ENCODE measurements around the gene ADAM17.
"Not testable (repeated sequence)": the region's sequence is repeated elsewhere in the genome, so short reads cannot be mapped to it uniquely, and the experiment has no call there.

Gene ADAM17

DNA sequence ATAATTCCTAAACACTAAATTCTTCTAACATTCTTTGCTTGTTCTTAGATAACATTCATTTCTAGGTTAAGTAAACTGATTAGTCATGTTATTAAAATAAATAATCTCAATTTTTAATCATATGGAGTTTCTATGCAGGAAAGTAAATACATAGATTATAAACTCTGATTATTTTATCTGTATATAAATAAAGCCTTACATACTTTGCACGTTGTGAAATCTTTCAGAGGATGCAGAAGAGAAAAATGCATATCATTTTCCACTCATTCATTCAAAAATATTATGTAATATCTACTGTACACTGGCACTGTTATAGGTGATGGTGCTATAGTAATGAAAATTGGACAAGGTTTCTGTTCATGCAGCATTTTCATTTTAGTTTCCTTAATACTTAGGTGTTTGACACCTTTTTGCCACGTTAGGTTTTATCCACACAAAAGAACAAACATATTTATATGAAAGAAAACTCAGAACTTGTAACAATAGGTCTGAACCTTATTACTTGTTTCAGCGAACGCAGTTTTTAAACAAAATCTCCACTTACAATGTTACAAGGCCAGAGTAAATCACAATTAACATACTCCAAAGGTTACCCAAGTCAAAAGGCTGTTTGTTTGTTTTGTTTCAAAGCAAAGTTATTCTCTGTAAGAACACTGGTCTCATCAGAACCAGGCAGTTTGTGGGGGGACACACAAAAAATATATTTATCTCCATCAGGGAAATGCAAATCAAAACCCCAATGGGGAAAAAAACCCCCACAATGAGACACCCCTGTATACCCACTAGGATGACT, 27.4 kb downstream of the ADAM17 start:
- no peaks in the 10 kb centered on the region for H3K9me3 ChIP-seq (ENCODE audit: control insufficient read depth in 1 of 2, low read length in 2 of 2)
- no peak overlapping the region for H3K4me3 ChIP-seq (ENCODE audit: low read depth in 1 of 2, low read length in 2 of 2)
- peaks cover 0 to 5% of the 10 kb centered on the region in 2 donors for H3K4me1 ChIP-seq (ENCODE audit: control insufficient read depth in 1 of 2, insufficient read depth in 2 of 2, low read length in 2 of 2)
- peaks cover 2 to 26% of the 10 kb centered on the region in 2 donors for H3K36me3 ChIP-seq (ENCODE audit: control insufficient read depth in 1 of 2, insufficient read depth in 2 of 2, low read length in 2 of 2)
- no peaks in the 10 kb centered on the region for H3K27me3 ChIP-seq (ENCODE audit: control insufficient read depth in 1 of 2, insufficient read depth in 2 of 2, low read length in 2 of 2)
- H3K27ac ChIP-seq (ENCODE audit: low read depth, low read length): no peak overlapping the region
- no peak overlapping the region for H3K9ac ChIP-seq (ENCODE audit: low read depth in 1 of 2, low read length in 2 of 2)

DNA sequence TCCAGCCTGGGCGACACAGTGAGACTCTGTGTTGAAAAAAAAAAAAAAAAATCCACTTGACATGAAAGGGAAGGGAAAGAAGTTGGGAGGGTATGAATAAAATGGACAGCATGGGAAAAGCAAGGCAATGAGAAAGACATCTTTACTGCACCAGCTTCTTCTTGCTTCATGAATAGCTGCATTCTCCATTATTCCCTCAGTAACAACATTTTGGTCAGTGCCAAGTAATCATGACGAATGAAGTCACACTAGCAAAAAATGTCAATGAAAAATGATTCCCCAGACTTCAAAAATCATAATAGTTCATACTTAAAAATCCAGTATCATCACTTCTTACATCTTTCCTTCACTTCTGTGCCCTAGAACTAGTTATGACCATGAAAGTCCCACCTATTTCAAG, 30.4 kb downstream of the ADAM17 start:
- Histone ChIP-seq H3K4me1 (ENCODE audit: control insufficient read depth in 1 of 2, insufficient read depth in 2 of 2, low read length in 2 of 2) (no peaks in the 10 kb centered on the region), H3K36me3 (ENCODE audit: control insufficient read depth in 1 of 2, insufficient read depth in 2 of 2, low read length in 2 of 2) (peaks cover 15 to 42% of the 10 kb centered on the region in 2 donors), H3K9me3 (ENCODE audit: control insufficient read depth in 1 of 2, low read length in 2 of 2) (no peaks in the 10 kb centered on the region), H3K27ac (ENCODE audit: low read depth, low read length) (no peak overlapping the region), H3K4me3 (ENCODE audit: low read depth in 1 of 2, low read length in 2 of 2) (no peak overlapping the region), H3K27me3 (ENCODE audit: control insufficient read depth in 1 of 2, insufficient read depth in 2 of 2, low read length in 2 of 2) (no peaks in the 10 kb centered on the region), H3K9ac (ENCODE audit: low read depth in 1 of 2, low read length in 2 of 2) (no peak overlapping the region)

DNA sequence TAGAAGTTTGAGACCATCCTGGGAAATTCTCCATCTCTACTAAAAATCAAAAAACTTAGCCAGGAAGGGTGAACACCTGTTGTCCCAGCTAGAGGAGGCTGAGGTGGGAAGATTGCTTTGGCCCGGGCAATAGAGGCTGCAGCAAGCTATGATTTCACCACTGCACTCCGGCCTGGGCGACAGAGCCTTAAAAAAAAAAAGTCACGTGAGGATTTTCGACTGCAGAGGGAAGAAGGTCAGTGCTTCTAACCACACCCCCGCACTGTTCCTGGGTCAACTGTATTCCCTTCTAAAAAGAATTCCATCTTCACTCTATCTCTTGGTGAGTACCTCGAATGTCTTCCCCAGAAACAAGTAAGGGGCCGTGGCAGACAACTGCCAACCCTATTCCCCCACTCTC, 31.3 kb downstream of the ADAM17 start:
- Histone ChIP-seq H3K9ac (ENCODE audit: low read depth in 1 of 2, low read length in 2 of 2) (no peak overlapping the region), H3K36me3 (ENCODE audit: control insufficient read depth in 1 of 2, insufficient read depth in 2 of 2, low read length in 2 of 2) (peaks cover 25 to 52% of the 10 kb centered on the region in 2 donors), H3K4me1 (ENCODE audit: control insufficient read depth in 1 of 2, insufficient read depth in 2 of 2, low read length in 2 of 2) (no peaks in the 10 kb centered on the region), H3K27ac (ENCODE audit: low read depth, low read length) (no peak overlapping the region), H3K4me3 (ENCODE audit: low read depth in 1 of 2, low read length in 2 of 2) (no peak overlapping the region), H3K27me3 (ENCODE audit: control insufficient read depth in 1 of 2, insufficient read depth in 2 of 2, low read length in 2 of 2) (no peaks in the 10 kb centered on the region), H3K9me3 (ENCODE audit: control insufficient read depth in 1 of 2, low read length in 2 of 2) (no peaks in the 10 kb centered on the region)

DNA sequence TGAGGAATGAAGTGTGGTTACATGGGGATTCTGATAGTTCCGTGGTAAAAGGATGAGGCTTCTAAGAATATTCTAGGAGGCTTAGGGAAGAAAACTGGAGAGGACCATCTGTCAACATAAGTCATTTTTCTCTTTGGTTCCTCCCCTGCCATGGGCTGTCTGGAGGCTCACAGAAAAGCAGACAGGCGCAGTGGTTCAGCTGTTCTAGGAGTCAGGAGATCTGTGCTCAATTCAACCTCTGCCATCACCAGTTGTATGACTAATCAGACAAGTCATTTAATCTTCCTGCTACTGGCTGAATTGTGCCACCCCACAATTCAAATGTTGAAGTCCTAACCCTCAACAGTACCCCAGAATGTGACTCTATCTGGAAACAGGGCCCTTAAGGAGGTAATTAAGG, 36.4 kb downstream of the ADAM17 start:
- Histone ChIP-seq H3K4me1 (ENCODE audit: control insufficient read depth in 1 of 2, insufficient read depth in 2 of 2, low read length in 2 of 2) (no peaks in the 10 kb centered on the region), H3K4me3 (ENCODE audit: low read depth in 1 of 2, low read length in 2 of 2) (no peak overlapping the region), H3K27me3 (ENCODE audit: control insufficient read depth in 1 of 2, insufficient read depth in 2 of 2, low read length in 2 of 2) (no peaks in the 10 kb centered on the region), H3K27ac (ENCODE audit: low read depth, low read length) (no peak overlapping the region), H3K9me3 (ENCODE audit: control insufficient read depth in 1 of 2, low read length in 2 of 2) (no peaks in the 10 kb centered on the region), H3K36me3 (ENCODE audit: control insufficient read depth in 1 of 2, insufficient read depth in 2 of 2, low read length in 2 of 2) (peaks cover 36 to 58% of the 10 kb centered on the region in 2 donors), H3K9ac (ENCODE audit: low read depth in 1 of 2, low read length in 2 of 2) (no peak overlapping the region)

DNA sequence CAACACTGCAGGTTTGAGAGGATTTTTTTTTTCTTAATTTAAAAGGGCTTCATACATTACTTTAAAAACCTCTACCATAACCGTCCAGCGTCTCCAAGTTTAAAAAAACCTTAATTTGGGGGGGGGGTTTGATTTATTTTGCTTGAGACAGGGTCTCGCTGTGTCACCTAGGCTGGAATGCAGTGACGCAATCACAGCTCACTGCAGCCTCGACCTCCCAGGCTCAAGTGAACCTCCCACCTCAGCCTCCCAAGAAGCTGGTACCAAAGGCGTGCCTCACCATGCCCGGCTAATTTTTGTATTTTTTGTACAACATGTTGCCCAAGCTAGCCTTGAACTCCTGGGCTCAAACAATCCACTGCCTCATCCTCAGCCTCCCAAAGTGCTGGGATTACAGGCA, 36.9 kb downstream of the ADAM17 start:
- no peak overlapping the region for H3K4me3 ChIP-seq (ENCODE audit: low read depth in 1 of 2, low read length in 2 of 2)
- H3K9me3 ChIP-seq (ENCODE audit: control insufficient read depth in 1 of 2, low read length in 2 of 2): no peaks in the 10 kb centered on the region
- no peak overlapping the region for H3K9ac ChIP-seq (ENCODE audit: low read depth in 1 of 2, low read length in 2 of 2)
- H3K27me3 ChIP-seq (ENCODE audit: control insufficient read depth in 1 of 2, insufficient read depth in 2 of 2, low read length in 2 of 2): no peaks in the 10 kb centered on the region
- H3K36me3 ChIP-seq (ENCODE audit: control insufficient read depth in 1 of 2, insufficient read depth in 2 of 2, low read length in 2 of 2): peaks cover 36 to 55% of the 10 kb centered on the region in 2 donors
- no peak overlapping the region for H3K27ac ChIP-seq (ENCODE audit: low read depth, low read length)
- no peaks in the 10 kb centered on the region for H3K4me1 ChIP-seq (ENCODE audit: control insufficient read depth in 1 of 2, insufficient read depth in 2 of 2, low read length in 2 of 2)

DNA sequence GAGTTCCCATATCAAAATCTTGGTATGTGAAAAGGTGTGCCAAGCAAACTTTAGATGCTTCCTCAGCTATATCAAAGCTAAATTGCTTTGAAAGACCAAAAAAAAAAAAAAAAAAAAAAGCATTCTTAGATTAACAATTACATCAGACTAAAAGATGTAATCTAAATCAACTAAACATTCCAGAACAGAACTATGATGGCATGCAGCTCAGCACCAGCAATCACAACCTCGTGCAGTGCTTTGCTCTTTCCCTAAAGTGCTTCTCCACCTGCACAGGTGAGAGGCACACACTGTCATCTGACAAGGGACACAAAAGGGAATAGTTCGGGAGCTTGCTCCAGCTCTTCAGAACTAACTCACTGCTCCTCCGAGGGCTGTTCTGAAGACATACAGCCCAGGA, 37.5 kb downstream of the ADAM17 start:
- Histone ChIP-seq H3K9ac (ENCODE audit: low read depth in 1 of 2, low read length in 2 of 2) (no peak overlapping the region), H3K4me1 (ENCODE audit: control insufficient read depth in 1 of 2, insufficient read depth in 2 of 2, low read length in 2 of 2) (no peaks in the 10 kb centered on the region), H3K27ac (ENCODE audit: low read depth, low read length) (no peak overlapping the region), H3K27me3 (ENCODE audit: control insufficient read depth in 1 of 2, insufficient read depth in 2 of 2, low read length in 2 of 2) (no peaks in the 10 kb centered on the region), H3K9me3 (ENCODE audit: control insufficient read depth in 1 of 2, low read length in 2 of 2) (no peaks in the 10 kb centered on the region), H3K4me3 (ENCODE audit: low read depth in 1 of 2, low read length in 2 of 2) (no peak overlapping the region), H3K36me3 (ENCODE audit: control insufficient read depth in 1 of 2, insufficient read depth in 2 of 2, low read length in 2 of 2) (peaks cover 38 to 60% of the 10 kb centered on the region in 2 donors)

DNA sequence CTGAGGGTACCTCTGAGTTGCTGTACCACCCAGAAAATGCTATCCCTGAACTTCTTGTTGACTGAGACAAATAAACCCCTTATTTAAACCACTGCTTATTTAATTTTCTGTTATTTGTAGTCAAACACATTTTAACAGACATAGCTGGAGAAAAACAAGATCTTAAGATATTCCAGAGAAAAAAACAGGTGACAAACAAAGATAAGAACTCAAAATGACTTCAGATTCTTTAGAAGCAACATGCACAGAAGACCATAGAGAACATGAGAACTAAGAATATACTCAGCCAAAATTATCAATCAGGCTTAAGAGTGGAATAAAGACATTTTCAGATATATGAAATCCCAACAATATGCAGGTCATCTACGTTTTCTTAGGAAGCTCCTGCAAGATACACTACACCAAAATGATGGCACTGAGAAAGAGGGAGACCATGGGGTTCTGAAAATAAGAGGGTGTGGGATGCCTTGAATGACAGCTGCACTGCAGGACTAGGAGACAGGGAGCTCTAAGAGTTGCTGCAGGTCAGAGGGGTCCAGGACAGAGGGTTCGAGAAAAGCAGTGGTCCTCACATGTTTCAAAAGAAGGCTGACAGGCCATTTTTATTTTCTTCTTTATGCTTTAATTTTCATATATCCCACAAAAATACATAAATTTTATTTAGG, 38.4 kb downstream of the ADAM17 start:
- H3K9ac ChIP-seq (ENCODE audit: low read depth in 1 of 2, low read length in 2 of 2): no peak overlapping the region
- H3K27ac ChIP-seq (ENCODE audit: low read depth, low read length): no peak overlapping the region
- no peak overlapping the region for H3K4me3 ChIP-seq (ENCODE audit: low read depth in 1 of 2, low read length in 2 of 2)
- peaks cover 38 to 64% of the 10 kb centered on the region in 2 donors for H3K36me3 ChIP-seq (ENCODE audit: control insufficient read depth in 1 of 2, insufficient read depth in 2 of 2, low read length in 2 of 2)
- no peaks in the 10 kb centered on the region for H3K4me1 ChIP-seq (ENCODE audit: control insufficient read depth in 1 of 2, insufficient read depth in 2 of 2, low read length in 2 of 2)
- H3K27me3 ChIP-seq (ENCODE audit: control insufficient read depth in 1 of 2, insufficient read depth in 2 of 2, low read length in 2 of 2): no peaks in the 10 kb centered on the region
- H3K9me3 ChIP-seq (ENCODE audit: control insufficient read depth in 1 of 2, low read length in 2 of 2): no peaks in the 10 kb centered on the region

DNA sequence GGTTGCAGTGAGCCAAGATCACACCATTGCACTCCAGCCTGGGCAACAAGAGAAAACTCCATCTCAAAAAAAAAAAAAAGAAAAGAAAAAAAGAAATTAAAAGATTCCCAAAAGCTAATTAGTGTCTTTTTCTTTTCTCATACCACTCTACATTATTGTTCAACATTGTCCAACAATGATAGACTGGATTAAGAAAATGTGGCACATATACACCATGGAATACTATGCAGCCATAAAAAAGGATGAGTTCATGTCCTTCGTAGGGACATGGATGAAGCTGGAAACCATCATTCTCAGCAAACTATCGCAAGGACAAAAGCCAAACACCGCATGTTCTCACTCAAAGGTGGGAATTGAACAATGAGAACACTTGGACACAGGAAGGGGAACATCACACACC, 41.7 kb downstream of the ADAM17 start:
- H3K36me3 ChIP-seq (ENCODE audit: control insufficient read depth in 1 of 2, insufficient read depth in 2 of 2, low read length in 2 of 2): peaks cover 19 to 48% of the 10 kb centered on the region in 2 donors
- not testable (repeated sequence) for H3K4me3 ChIP-seq (ENCODE audit: low read depth in 1 of 2, low read length in 2 of 2); H3K9me3 ChIP-seq (ENCODE audit: control insufficient read depth in 1 of 2, low read length in 2 of 2); H3K9ac ChIP-seq (ENCODE audit: low read depth in 1 of 2, low read length in 2 of 2); H3K27ac ChIP-seq (ENCODE audit: low read depth, low read length); H3K4me1 ChIP-seq (ENCODE audit: control insufficient read depth in 1 of 2, insufficient read depth in 2 of 2, low read length in 2 of 2); H3K27me3 ChIP-seq (ENCODE audit: control insufficient read depth in 1 of 2, insufficient read depth in 2 of 2, low read length in 2 of 2)

DNA sequence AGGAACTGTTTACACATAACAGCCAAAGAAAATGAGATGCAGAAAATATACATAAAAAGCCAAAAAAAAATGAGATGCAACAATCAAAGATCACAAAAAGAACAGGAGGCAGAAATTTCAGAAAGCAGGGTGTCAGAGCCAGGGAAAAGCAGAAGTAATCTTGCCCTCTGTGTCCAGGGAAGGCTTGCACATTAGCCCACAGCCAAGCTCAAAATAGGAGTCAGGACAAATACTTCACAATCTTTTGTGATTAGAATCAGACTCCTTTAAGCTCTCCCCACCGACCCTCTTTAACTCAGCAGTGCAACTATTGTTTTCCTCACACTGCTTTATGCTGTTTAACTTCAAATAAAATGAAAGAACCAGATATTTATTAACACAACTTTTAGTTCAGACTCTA, 46.7 kb downstream of the ADAM17 start:
- no peaks in the 10 kb centered on the region for H3K9me3 ChIP-seq (ENCODE audit: control insufficient read depth in 1 of 2, low read length in 2 of 2)
- H3K4me1 ChIP-seq (ENCODE audit: control insufficient read depth in 1 of 2, insufficient read depth in 2 of 2, low read length in 2 of 2): no peaks in the 10 kb centered on the region
- no peak overlapping the region for H3K9ac ChIP-seq (ENCODE audit: low read depth in 1 of 2, low read length in 2 of 2)
- H3K4me3 ChIP-seq (ENCODE audit: low read depth in 1 of 2, low read length in 2 of 2): no peak overlapping the region
- no peaks in the 10 kb centered on the region for H3K27me3 ChIP-seq (ENCODE audit: control insufficient read depth in 1 of 2, insufficient read depth in 2 of 2, low read length in 2 of 2)
- H3K27ac ChIP-seq (ENCODE audit: low read depth, low read length): no peak overlapping the region
- H3K36me3 ChIP-seq (ENCODE audit: control insufficient read depth in 1 of 2, insufficient read depth in 2 of 2, low read length in 2 of 2): peaks cover 17 to 54% of the 10 kb centered on the region in 2 donors

DNA sequence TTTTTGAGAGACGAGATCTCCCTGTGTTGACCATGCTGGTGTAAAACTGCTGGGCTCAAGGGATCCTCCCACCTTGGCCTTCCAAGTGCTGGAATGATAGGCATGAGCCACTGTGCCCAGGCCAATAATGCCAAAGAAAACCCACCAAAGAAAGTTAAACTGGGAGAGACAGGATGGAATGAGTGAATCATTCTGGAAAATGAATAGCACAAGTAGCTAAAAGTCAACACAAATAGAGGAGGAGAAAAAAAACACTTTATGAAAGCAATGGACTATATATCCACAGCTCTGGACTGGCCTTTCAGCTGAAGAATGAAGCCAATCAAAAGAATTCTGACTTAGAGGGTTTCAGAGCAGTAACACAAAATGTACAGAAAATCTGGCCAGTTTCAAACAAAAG, 57.4 kb downstream of the ADAM17 start:
- H3K4me3 ChIP-seq (ENCODE audit: low read depth in 1 of 2, low read length in 2 of 2): no peak overlapping the region
- peaks cover 45 to 69% of the 10 kb centered on the region in 2 donors for H3K36me3 ChIP-seq (ENCODE audit: control insufficient read depth in 1 of 2, insufficient read depth in 2 of 2, low read length in 2 of 2)
- H3K9ac ChIP-seq (ENCODE audit: low read depth in 1 of 2, low read length in 2 of 2): no peak overlapping the region
- H3K4me1 ChIP-seq (ENCODE audit: control insufficient read depth in 1 of 2, insufficient read depth in 2 of 2, low read length in 2 of 2): no peaks in the 10 kb centered on the region
- H3K27me3 ChIP-seq (ENCODE audit: control insufficient read depth in 1 of 2, insufficient read depth in 2 of 2, low read length in 2 of 2): no peaks in the 10 kb centered on the region
- H3K9me3 ChIP-seq (ENCODE audit: control insufficient read depth in 1 of 2, low read length in 2 of 2): no peaks in the 10 kb centered on the region
- H3K27ac ChIP-seq (ENCODE audit: low read depth, low read length): no peak overlapping the region

Measured in duodenal mucosa (tissue), 2 donors.